K562 (cell line): ENCODE data around the gene LPXN. TPM values are rescaled to one million over a fixed set of nuclear protein-coding genes. Genes with fewer than 3 reads are reported as not detected.

Experiments used
- CXXC5 ChIP-seq: fragments of 250-450 bp; sonication (Bioruptor Pico); IDR thresholded peaks from 2 replicates; pipeline ENCODE4 v1.8.0; 2022; ENCODE audit warnings: inconsistent platforms, mild to moderate bottlenecking, moderate library complexity
- KLF13 ChIP-seq: fragments of 450-650 bp; IDR thresholded peaks from 2 replicates; pipeline ENCODE4 v1.6.1; 2016; ENCODE audit warnings: missing genetic modification characterization, low read depth, mild to moderate bottlenecking, missing compliant biosample characterization, moderate library complexity, borderline replicate concordance
- ZNF124 ChIP-seq: sonication (generic); formaldehyde crosslinking; IDR thresholded peaks from 2 replicates; pipeline ENCODE4 v1.8.1; 2022; ENCODE audit warnings: missing genetic modification reagents
- ZNF551 ChIP-seq: fragments of 250-450 bp; sonication (Bioruptor Pico); IDR thresholded peaks from 2 replicates; pipeline ENCODE4 v1.5.0; 2021; ENCODE audit warnings: mild to moderate bottlenecking, moderate library complexity
- ZNF584 ChIP-seq: fragments of 200-800 bp; sonication (Bioruptor generic); IDR thresholded peaks from 2 replicates; pipeline ENCODE4 v1.6.1; 2016; ENCODE audit warnings: low read depth, mild to moderate bottlenecking, missing genetic modification characterization, missing compliant biosample characterization
- ZNF79 ChIP-seq: fragments of 250-450 bp; sonication (Bioruptor Pico); IDR thresholded peaks from 2 replicates; pipeline ENCODE4 v1.4.0; 2020; ENCODE audit warnings: low read depth, mild to moderate bottlenecking, moderate library complexity
- polyA plus RNA-seq, 8 experiments: library from polyadenylated mRNA; depleted of rRNA in 4 of 8; stranded (reverse) in 5 of 8; unstranded in 3 of 8; fragments of >200 nt; fragmentation: Nextera tagmentation in 2 of 8; fragmentation: Illumina TruSeq in 1 of 8; extraction: Ambion mirVana in 2 of 8; extraction: Trizol in 1 of 8; gene quantifications; 2 replicates each; pipeline versions ENCODE4 v1.2.1 to v1.2.3, GENCODE V29; 2011 to 2014; ENCODE audit warnings: inconsistent platforms in 1 of 8, missing spikeins in 1 of 8
- total RNA-seq, 7 experiments: library from RNA; depleted of rRNA in 6 of 7; stranded (reverse); fragments of >200 nt in 6 of 7; fragmentation: Illumina TruSeq in 2 of 7; extraction: Trizol in 2 of 7; gene quantifications; 2 replicates each; pipeline versions ENCODE4 v1.2.1 to v1.2.3, GENCODE V29; 2011 to 2021; ENCODE audit warnings: low replicate concordance in 1 of 7
- TF ChIP-seq, protein P1 (sequence below): fragments of 450-650 bp; IDR thresholded peaks from 2 replicates; pipeline ENCODE4 v1.6.1; 2016; ENCODE audit warnings: mild to moderate bottlenecking, moderate library complexity
- TF ChIP-seq, protein P2 (sequence below): fragments of 450-650 bp; IDR thresholded peaks from 2 replicates; pipeline ENCODE4 v1.6.1; 2016; ENCODE audit warnings: low read depth

The LPXN gene
- total and polyA plus RNA-seq, 9 of the 15 experiments (the other 6 are each of a cell fraction or from before 2014, with no cell fraction given): 0.73 to 3.1 (median 2.0) TPM

- TF ChIP-seq ZNF584 (CRISPR knock-in tag) (no peak), ZNF551 (CRISPR knock-in tag) (no peak), CXXC5 (CRISPR knock-in tag) (no peak), ZNF79 (CRISPR knock-in tag) (no peak), ZNF124 (no peak), KLF13 (no peak)
- TF ChIP-seq, protein P1, sequence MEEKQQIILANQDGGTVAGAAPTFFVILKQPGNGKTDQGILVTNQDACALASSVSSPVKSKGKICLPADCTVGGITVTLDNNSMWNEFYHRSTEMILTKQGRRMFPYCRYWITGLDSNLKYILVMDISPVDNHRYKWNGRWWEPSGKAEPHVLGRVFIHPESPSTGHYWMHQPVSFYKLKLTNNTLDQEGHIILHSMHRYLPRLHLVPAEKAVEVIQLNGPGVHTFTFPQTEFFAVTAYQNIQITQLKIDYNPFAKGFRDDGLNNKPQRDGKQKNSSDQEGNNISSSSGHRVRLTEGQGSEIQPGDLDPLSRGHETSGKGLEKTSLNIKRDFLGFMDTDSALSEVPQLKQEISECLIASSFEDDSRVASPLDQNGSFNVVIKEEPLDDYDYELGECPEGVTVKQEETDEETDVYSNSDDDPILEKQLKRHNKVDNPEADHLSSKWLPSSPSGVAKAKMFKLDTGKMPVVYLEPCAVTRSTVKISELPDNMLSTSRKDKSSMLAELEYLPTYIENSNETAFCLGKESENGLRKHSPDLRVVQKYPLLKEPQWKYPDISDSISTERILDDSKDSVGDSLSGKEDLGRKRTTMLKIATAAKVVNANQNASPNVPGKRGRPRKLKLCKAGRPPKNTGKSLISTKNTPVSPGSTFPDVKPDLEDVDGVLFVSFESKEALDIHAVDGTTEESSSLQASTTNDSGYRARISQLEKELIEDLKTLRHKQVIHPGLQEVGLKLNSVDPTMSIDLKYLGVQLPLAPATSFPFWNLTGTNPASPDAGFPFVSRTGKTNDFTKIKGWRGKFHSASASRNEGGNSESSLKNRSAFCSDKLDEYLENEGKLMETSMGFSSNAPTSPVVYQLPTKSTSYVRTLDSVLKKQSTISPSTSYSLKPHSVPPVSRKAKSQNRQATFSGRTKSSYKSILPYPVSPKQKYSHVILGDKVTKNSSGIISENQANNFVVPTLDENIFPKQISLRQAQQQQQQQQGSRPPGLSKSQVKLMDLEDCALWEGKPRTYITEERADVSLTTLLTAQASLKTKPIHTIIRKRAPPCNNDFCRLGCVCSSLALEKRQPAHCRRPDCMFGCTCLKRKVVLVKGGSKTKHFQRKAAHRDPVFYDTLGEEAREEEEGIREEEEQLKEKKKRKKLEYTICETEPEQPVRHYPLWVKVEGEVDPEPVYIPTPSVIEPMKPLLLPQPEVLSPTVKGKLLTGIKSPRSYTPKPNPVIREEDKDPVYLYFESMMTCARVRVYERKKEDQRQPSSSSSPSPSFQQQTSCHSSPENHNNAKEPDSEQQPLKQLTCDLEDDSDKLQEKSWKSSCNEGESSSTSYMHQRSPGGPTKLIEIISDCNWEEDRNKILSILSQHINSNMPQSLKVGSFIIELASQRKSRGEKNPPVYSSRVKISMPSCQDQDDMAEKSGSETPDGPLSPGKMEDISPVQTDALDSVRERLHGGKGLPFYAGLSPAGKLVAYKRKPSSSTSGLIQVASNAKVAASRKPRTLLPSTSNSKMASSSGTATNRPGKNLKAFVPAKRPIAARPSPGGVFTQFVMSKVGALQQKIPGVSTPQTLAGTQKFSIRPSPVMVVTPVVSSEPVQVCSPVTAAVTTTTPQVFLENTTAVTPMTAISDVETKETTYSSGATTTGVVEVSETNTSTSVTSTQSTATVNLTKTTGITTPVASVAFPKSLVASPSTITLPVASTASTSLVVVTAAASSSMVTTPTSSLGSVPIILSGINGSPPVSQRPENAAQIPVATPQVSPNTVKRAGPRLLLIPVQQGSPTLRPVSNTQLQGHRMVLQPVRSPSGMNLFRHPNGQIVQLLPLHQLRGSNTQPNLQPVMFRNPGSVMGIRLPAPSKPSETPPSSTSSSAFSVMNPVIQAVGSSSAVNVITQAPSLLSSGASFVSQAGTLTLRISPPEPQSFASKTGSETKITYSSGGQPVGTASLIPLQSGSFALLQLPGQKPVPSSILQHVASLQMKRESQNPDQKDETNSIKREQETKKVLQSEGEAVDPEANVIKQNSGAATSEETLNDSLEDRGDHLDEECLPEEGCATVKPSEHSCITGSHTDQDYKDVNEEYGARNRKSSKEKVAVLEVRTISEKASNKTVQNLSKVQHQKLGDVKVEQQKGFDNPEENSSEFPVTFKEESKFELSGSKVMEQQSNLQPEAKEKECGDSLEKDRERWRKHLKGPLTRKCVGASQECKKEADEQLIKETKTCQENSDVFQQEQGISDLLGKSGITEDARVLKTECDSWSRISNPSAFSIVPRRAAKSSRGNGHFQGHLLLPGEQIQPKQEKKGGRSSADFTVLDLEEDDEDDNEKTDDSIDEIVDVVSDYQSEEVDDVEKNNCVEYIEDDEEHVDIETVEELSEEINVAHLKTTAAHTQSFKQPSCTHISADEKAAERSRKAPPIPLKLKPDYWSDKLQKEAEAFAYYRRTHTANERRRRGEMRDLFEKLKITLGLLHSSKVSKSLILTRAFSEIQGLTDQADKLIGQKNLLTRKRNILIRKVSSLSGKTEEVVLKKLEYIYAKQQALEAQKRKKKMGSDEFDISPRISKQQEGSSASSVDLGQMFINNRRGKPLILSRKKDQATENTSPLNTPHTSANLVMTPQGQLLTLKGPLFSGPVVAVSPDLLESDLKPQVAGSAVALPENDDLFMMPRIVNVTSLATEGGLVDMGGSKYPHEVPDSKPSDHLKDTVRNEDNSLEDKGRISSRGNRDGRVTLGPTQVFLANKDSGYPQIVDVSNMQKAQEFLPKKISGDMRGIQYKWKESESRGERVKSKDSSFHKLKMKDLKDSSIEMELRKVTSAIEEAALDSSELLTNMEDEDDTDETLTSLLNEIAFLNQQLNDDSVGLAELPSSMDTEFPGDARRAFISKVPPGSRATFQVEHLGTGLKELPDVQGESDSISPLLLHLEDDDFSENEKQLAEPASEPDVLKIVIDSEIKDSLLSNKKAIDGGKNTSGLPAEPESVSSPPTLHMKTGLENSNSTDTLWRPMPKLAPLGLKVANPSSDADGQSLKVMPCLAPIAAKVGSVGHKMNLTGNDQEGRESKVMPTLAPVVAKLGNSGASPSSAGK: peak; percentile 49; the same call in 1 of the 2 replicates
- TF ChIP-seq, protein P2, sequence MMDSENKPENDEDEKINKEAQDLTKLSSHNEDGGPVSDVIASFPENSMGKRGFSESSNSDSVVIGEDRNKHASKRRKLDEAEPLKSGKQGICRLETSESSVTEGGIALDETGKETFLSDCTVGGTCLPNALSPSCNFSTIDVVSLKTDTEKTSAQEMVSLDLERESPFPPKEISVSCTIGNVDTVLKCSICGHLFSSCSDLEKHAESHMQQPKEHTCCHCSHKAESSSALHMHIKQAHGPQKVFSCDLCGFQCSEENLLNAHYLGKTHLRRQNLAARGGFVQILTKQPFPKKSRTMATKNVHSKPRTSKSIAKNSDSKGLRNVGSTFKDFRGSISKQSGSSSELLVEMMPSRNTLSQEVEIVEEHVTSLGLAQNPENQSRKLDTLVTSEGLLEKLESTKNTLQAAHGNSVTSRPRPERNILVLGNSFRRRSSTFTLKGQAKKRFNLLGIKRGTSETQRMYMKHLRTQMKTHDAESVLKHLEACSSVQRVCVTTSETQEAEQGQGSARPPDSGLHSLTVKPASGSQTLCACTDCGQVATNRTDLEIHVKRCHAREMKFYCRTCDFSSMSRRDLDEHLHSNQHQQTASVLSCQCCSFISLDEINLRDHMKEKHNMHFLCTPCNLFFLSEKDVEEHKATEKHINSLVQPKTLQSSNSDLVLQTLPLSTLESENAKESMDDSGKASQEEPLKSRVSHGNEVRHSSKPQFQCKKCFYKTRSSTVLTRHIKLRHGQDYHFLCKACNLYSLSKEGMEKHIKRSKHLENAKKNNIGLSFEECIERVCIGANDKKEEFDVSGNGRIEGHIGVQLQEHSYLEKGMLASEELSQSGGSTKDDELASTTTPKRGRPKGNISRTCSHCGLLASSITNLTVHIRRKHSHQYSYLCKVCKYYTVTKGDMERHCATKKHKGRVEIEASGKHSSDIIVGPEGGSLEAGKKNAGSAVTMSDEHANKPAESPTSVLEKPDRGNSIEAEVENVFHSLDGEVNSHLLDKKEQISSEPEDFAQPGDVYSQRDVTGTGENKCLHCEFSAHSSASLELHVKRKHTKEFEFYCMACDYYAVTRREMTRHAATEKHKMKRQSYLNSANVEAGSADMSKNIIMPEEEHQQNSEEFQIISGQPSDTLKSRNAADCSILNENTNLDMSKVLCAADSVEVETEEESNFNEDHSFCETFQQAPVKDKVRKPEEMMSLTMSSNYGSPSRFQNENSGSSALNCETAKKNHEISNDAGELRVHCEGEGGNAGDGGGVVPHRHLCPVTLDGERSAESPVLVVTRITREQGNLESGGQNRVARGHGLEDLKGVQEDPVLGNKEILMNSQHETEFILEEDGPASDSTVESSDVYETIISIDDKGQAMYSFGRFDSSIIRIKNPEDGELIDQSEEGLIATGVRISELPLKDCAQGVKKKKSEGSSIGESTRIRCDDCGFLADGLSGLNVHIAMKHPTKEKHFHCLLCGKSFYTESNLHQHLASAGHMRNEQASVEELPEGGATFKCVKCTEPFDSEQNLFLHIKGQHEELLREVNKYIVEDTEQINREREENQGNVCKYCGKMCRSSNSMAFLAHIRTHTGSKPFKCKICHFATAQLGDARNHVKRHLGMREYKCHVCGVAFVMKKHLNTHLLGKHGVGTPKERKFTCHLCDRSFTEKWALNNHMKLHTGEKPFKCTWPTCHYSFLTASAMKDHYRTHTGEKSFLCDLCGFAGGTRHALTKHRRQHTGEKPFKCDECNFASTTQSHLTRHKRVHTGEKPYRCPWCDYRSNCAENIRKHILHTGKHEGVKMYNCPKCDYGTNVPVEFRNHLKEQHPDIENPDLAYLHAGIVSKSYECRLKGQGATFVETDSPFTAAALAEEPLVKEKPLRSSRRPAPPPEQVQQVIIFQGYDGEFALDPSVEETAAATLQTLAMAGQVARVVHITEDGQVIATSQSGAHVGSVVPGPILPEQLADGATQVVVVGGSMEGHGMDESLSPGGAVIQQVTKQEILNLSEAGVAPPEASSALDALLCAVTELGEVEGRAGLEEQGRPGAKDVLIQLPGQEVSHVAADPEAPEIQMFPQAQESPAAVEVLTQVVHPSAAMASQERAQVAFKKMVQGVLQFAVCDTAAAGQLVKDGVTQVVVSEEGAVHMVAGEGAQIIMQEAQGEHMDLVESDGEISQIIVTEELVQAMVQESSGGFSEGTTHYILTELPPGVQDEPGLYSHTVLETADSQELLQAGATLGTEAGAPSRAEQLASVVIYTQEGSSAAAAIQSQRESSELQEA: no peak
Observed at GRCh38 chr11:58577555-58578135, 2.0 kb upstream of the LPXN start (continued).
